Measurements from ENCODE around the gene RFWD3. TPM values are rescaled to one million over a fixed set of nuclear protein-coding genes. Genes with fewer than 3 reads are reported as not detected.
A peak's percentile ranks its signal among the peaks of the same experiment; 100 is the strongest.

The RFWD3 gene
- total and polyA plus RNA-seq, 3 donors from 2014 or later, result 57.2 to 100 (median 66.8) TPM

GRCh38 chr16:74711938-74712337, 45.3 kb upstream of the RFWD3 start:
- no peak overlapping the region for H3K4me3 ChIP-seq
- TF ChIP-seq, protein P1, sequence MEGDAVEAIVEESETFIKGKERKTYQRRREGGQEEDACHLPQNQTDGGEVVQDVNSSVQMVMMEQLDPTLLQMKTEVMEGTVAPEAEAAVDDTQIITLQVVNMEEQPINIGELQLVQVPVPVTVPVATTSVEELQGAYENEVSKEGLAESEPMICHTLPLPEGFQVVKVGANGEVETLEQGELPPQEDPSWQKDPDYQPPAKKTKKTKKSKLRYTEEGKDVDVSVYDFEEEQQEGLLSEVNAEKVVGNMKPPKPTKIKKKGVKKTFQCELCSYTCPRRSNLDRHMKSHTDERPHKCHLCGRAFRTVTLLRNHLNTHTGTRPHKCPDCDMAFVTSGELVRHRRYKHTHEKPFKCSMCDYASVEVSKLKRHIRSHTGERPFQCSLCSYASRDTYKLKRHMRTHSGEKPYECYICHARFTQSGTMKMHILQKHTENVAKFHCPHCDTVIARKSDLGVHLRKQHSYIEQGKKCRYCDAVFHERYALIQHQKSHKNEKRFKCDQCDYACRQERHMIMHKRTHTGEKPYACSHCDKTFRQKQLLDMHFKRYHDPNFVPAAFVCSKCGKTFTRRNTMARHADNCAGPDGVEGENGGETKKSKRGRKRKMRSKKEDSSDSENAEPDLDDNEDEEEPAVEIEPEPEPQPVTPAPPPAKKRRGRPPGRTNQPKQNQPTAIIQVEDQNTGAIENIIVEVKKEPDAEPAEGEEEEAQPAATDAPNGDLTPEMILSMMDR (IDR thresholded peaks at IDR 0.05), result no peak
- TF ChIP-seq POLR2A (IDR thresholded peaks at IDR 0.05), result no peak
- H3K27ac ChIP-seq, result no peak overlapping the region
- whole genome bisulfite sequencing, 2 donors, result 94 to 97% methylated on average over 9 to 10 of the region's 12 CpGs
- DNase-seq, result no peak
- no peaks in the 10 kb centered on the region for H3K27me3 ChIP-seq
- no peaks in the 10 kb centered on the region for H3K36me3 ChIP-seq (ENCODE audit: low read depth, missing control alignments)
- no peaks in the 10 kb centered on the region for H3K9me3 ChIP-seq
- intact Hi-C loops (cut with DNase I; ENCODE audit: low total_unique reads), result loop anchor here (5.0 kb wide), 1 partner anchor 150 kb away; no protein-coding TSS in a partner anchor
- no peaks in the 10 kb centered on the region for H3K4me1 ChIP-seq

DNA sequence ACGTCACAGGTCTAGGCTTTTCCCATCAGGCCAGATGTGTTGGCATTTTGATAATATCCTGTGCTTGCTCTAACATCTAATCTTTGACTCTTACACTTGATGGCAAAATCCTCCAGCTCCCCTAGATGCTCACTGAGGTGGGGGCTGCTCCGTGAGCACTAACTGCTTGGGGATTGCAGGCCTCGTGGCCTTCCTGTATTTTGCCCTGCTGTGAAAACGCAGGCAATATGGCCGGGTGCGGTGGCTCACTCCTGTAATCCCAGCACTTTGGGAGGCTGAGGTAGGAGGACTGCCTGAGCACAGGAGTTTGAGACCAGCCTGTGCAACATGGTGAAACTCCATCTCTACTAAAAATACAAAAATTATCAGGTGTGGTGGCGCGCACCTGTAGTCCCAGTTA, 43.7 kb upstream of the RFWD3 start:
- Histone ChIP-seq H3K27ac (no peak overlapping the region), H3K36me3 (ENCODE audit: low read depth, missing control alignments) (no peaks in the 10 kb centered on the region), H3K4me1 (no peaks in the 10 kb centered on the region), H3K4me3 (no peak overlapping the region), H3K27me3 (no peaks in the 10 kb centered on the region), H3K9me3 (no peaks in the 10 kb centered on the region)
- no peak for DNase-seq
- intact Hi-C loops (cut with DNase I; ENCODE audit: low total_unique reads), result loop anchor here (5.0 kb wide), 1 partner anchor 152 kb away; no protein-coding TSS in a partner anchor
- 95 to 96% methylated on average over 8 of the region's 8 CpGs for WGBS, 2 donors
- TF ChIP-seq, protein P1 (IDR thresholded peaks at IDR 0.05), result no peak
- no peak for TF ChIP-seq POLR2A (IDR thresholded peaks at IDR 0.05)

DNA sequence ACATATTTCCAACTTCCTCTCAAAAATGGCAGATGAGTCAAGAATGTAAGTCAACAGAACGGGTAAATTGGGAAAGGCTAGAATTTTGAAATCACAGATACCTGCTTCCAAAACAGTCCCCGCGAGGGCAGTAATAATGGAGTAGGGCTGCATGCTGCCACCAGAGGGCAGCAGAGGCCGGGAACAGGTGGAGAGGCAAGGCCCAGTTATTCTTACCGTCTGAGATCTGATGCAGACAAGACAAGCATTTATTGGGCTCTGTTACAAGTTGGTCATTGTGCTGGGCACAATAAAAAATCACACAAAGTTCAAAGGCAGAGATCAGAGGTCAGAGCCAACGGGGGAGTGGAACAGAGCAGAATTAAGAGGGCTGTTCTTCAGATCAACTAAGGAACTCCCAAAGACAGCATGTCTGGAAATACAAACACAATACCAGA, 42.8 kb upstream of the RFWD3 start:
- intact Hi-C loops (cut with DNase I; ENCODE audit: low total_unique reads), result no loop called here
- WGBS, 2 donors, result 5% methylated on average over 6 of the region's 6 CpGs

DNA sequence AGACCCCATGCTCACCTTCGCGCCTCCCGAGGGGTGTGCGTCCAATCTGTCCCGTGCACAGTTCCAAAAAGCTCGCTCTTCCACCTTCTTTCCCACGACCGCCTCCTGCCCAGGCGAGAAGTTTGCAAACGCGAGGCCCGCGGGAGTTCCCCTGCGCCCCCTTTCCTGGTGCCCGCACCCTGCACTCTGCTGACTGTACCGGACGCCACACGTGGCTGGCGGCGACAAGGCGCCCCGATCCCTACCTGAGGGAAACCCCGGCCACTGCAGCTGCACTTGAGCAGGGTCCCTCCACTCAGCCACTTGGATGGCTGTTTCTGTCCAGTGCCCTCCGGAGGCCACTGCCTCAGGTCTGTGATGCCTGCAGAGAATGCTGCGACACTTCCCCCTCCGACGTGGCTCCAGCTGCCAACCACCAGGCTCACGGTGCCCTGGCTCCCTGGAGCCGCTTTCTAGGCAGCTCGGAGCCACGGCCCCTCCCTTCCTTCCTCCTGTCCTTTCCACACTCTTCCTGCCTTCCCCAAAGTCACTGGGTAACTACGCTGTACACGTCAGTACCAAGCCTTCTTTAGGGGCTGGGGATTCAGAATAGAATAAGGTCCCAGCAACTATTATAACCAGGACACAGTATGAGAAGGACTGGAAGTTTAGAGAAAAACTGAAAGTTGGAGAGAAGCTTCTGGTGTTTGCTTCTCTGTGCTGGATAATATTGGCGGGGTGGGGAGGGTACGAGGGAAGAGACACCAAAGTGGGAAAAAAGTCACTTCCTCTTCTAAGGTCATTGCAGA, 34.0 kb upstream of the RFWD3 start, which contains the start of gene MLKL:
TSS of gene MLKL (minus strand) at position 425 of the 788 bp plus-strand sequence. CDS start 5,105 bp downstream, outside the sequence.
- Histone ChIP-seq H3K36me3 (ENCODE audit: low read depth, missing control alignments) (no peaks in the 10 kb centered on the region), H3K4me1 (peaks cover 11% of the 10 kb centered on the region), H3K9me3 (no peaks in the 10 kb centered on the region), H3K4me3 (peak within 1 kb of the TSS; percentile 62 to 77), H3K27ac (peak within 1 kb of the TSS; percentile 12 to 46), H3K27me3 (no peaks in the 10 kb centered on the region)
- intact Hi-C loops (cut with DNase I; ENCODE audit: low total_unique reads), result no loop called here
- no peak for TF ChIP-seq POLR2A (IDR thresholded peaks at IDR 0.05)
- 3 to 4% methylated on average over 16 to 35 of the region's 35 CpGs for WGBS, 2 donors
- DNase-seq, result peak; percentile 41

More for the DNA sequence above, 42.8 kb upstream of the RFWD3 start:
- Histone ChIP-seq H3K27ac (no peak overlapping the region), H3K27me3 (no peaks in the 10 kb centered on the region), H3K9me3 (no peaks in the 10 kb centered on the region), H3K4me1 (no peaks in the 10 kb centered on the region), H3K36me3 (ENCODE audit: low read depth, missing control alignments) (no peaks in the 10 kb centered on the region), H3K4me3 (no peak overlapping the region)
- TF ChIP-seq, protein P1 (IDR thresholded peaks at IDR 0.05), result peak; percentile 88 to 95 (median 92)
- TF ChIP-seq POLR2A (IDR thresholded peaks at IDR 0.05), result no peak
- peak; percentile 82 for DNase-seq

DNA sequence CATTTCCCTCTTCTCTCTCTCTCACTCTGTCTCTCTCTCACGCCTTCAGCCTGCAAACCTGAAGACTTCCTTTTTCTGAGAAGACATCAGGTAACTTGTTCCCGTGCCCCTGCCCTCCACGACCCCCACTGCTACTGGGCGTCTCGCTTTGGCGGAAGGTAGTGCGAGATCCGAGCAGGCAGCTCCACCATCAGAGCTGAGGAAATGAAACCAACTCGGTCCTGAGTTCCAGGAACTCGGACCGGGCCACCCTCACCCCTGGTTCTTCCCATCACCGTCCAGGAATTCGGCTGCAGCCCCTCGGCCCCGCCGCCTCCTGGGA, 33.4 kb upstream of the RFWD3 start:
- H3K9me3 ChIP-seq, result no peaks in the 10 kb centered on the region
- no peaks in the 10 kb centered on the region for H3K27me3 ChIP-seq
- WGBS, 2 donors, result 0 to 2% methylated on average over 16 of the region's 16 CpGs
- intact Hi-C loops (cut with DNase I; ENCODE audit: low total_unique reads), result no loop called here
- no peaks in the 10 kb centered on the region for H3K36me3 ChIP-seq (ENCODE audit: low read depth, missing control alignments)
- peak overlapping the region; percentile 62 to 77 for H3K4me3 ChIP-seq
- no peak for DNase-seq
- peaks cover 11% of the 10 kb centered on the region for H3K4me1 ChIP-seq
- peak overlapping the region; percentile 12 to 46 for H3K27ac ChIP-seq
- TF ChIP-seq, protein P1 (IDR thresholded peaks at IDR 0.05), result no peak
- TF ChIP-seq POLR2A (IDR thresholded peaks at IDR 0.05), result no peak

Data from testis (tissue), 3 donors.